Stimulated activated CD4-positive, alpha-beta T cell treated with anti-CD3 and anti-CD28 coated beads, Interleukin-12 subunit alpha, Interleukin-12 subunit beta, amount 100 ng/mL, for 4 hours (primary cell): ENCODE data around the gene LCN6.
"Not testable (repeated sequence)": the region's sequence is repeated elsewhere in the genome, so short reads cannot be mapped to it uniquely, and the experiment has no call there.

ENCODE experiments used
- DNase-seq: peaks from one replicate; pipeline ENCODE4 v3.0.0-alpha.2; 2020

LCN6 gene

GRCh38 chr9:136704741-136705140 lies 43.6 kb downstream of the LCN6 start:
- not testable (repeated sequence) for DNase-seq

GRCh38 chr9:136703276-136703860 lies 45.0 kb downstream of the LCN6 start:
- no peak for DNase-seq

GRCh38 chr9:136701668-136702053 lies 46.7 kb downstream of the LCN6 start:
- no peak for DNase-seq

- DNase-seq, result peak; percentile 55
Observed at GRCh38 chr9:136700959-136701667, 47.2 kb downstream of the LCN6 start.

GRCh38 chr9:136700304-136700703 lies 48.0 kb downstream of the LCN6 start:
- no peak for DNase-seq

- no peak for DNase-seq
Observed at GRCh38 chr9:136698635-136699246, 49.6 kb downstream of the LCN6 start.

- no peak for DNase-seq
Observed at GRCh38 chr9:136697821-136698526, 50.4 kb downstream of the LCN6 start.

- DNase-seq, result no peak
Observed at GRCh38 chr9:136697146-136697820, 51.0 kb downstream of the LCN6 start.

GRCh38 chr9:136696502-136696901 lies 51.8 kb downstream of the LCN6 start:
- no peak for DNase-seq

GRCh38 chr9:136695955-136696354 lies 52.4 kb downstream of the LCN6 start:
- no peak for DNase-seq

GRCh38 chr9:136695435-136695895 lies 52.9 kb downstream of the LCN6 start:
- no peak for DNase-seq

GRCh38 chr9:136694872-136695247 lies 53.5 kb downstream of the LCN6 start:
- DNase-seq, result no peak

GRCh38 chr9:136694163-136694871 lies 54.0 kb downstream of the LCN6 start:
- DNase-seq, result no peak
